GM12865 (cell line): ENCODE measurements around the gene IFNGR2.
"Not testable (repeated sequence)": the region's sequence is repeated elsewhere in the genome, so short reads cannot be mapped to it uniquely, and the experiment has no call there.

ENCODE experiments used
- DNase-seq: peaks from one replicate; pipeline ENCODE4 v3.0.0; 2010; ENCODE audit warnings: low read depth
- H3K4me3 ChIP-seq: 2 replicates; pipeline ENCODE4 v1.5.1; 2011; ENCODE audit warnings: mild to moderate bottlenecking, low read depth, low read length, control low read depth
- CTCF ChIP-seq: IDR thresholded peaks from 2 replicates; pipeline ENCODE4 v1.5.1; 2011; ENCODE audit warnings: low read length, control low read depth, low read depth, inconsistent platforms; ENCODE audit not compliant: insufficient read depth; ENCODE audit errors: missing control alignments

The IFNGR2 gene

GRCh38 chr21:33402001-33402979, 923 bp upstream of the IFNGR2 start:
- no peak for TF ChIP-seq CTCF
- DNase-seq, result peak; percentile 69
- H3K4me3 ChIP-seq, result peak overlapping the region; percentile 91

- DNase-seq, result peak; percentile 74
- no peak for TF ChIP-seq CTCF
- peak overlapping the region; percentile 91 for H3K4me3 ChIP-seq
Measured at GRCh38 chr21:33403786-33404585, 773 bp downstream of the IFNGR2 start.

GRCh38 chr21:33406493-33406892, 3.3 kb downstream of the IFNGR2 start:
- no peak for TF ChIP-seq CTCF
- no peak for DNase-seq
- H3K4me3 ChIP-seq, result peak overlapping the region; percentile 91

- no peak for DNase-seq
- TF ChIP-seq CTCF, result no peak
- no peak overlapping the region for H3K4me3 ChIP-seq
Measured at GRCh38 chr21:33411949-33412430, 8.8 kb downstream of the IFNGR2 start.

- not testable (repeated sequence) for H3K4me3 ChIP-seq, DNase-seq
Measured at GRCh38 chr21:33412439-33412831, 9.2 kb downstream of the IFNGR2 start.

GRCh38 chr21:33412832-33413519, 9.8 kb downstream of the IFNGR2 start:
- peak; percentile 71 for DNase-seq
- no peak for TF ChIP-seq CTCF
- no peak overlapping the region for H3K4me3 ChIP-seq

GRCh38 chr21:33414068-33414467, 10.9 kb downstream of the IFNGR2 start:
- no peak for DNase-seq
- no peak overlapping the region for H3K4me3 ChIP-seq
- no peak for TF ChIP-seq CTCF
